ENCODE measurements around the gene TPBGL.

GRCh38 chr11:75277211-75277805 is 36.7 kb downstream of the TPBGL start:
- TF ChIP-seq CTCF (IDR thresholded peaks at IDR 0.05) (no peak), POLR2A (IDR thresholded peaks at IDR 0.05) (no peak), EP300 (IDR thresholded peaks at IDR 0.05) (no peak)

All from ovary (tissue), 3 donors.